CD1c-positive myeloid dendritic cell (primary cell): ENCODE data around the gene CEP164.
"Not testable (repeated sequence)": the region's sequence is repeated elsewhere in the genome, so short reads cannot be mapped to it uniquely, and the experiment has no call there.

ENCODE experiments used
- DNase-seq: peaks from one replicate; pipeline ENCODE4 v3.0.0-alpha.2; 2016; ENCODE audit errors: extremely low spot score

CEP164 gene

DNA sequence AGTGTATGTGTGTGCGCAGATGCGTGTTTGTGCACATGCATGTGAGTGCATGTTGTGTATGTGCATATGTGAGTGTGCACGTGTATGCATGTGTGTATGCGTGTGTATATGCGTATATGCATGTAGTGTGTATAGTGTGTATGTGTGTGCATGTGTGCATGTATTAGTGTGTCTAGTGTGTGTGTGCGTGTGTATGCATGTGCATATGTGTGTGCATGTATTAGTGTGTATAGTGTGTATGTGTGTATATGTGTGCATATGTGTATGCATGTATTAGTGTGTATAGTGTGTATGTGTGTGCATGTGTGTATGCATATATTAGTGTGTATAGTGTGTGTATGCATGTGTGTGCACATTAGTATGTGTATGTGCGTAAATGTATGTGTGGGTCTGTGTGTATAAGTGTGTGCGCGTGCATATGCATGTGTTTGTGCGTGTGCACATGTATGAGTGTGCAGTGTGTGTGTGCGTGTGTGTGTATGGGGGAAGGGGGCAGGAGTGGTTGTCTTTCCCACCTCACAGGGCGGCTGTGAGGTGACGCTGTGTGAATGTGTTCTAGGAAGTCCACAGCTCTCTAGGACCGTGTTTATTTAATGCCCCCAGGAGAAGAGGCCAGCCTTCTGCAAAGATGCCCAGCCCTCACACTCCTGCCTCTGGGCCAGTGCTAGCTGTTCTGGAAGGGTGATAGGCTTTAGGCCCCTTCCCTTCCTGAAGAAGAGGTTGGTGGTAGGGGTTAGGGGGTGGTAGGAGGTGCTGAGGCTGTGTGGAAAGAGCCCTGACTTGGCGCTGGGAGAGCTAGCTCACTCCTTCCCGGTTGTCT is 114.6 kb downstream of the CEP164 start:
- DNase-seq, result no peak

DNA sequence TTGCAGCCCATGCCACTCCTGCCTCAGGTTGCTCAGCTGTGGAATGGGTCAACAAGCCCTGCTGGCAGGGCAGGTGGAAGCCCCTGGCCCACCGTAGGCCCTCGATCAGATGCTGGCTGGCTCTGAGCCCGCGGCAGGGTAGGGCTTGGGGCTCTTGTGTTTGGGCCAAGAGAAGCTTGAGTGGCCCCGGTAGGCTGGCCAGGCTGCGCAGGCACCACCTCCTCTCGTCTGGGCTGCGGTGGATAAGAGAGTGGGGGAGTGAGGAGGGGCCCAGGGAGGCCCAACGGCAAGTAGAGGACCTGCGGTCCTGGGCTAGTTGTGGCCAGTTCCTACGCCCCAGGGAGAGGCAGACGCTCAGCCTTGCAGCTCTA is 115.2 kb downstream of the CEP164 start:
- no peak for DNase-seq

GRCh38 chr11:117443266-117444186 is 115.9 kb downstream of the CEP164 start:
- DNase-seq, result peak; percentile 47

- DNase-seq, result no peak
Measured at GRCh38 chr11:117444256-117444655, 116.6 kb downstream of the CEP164 start.

DNA sequence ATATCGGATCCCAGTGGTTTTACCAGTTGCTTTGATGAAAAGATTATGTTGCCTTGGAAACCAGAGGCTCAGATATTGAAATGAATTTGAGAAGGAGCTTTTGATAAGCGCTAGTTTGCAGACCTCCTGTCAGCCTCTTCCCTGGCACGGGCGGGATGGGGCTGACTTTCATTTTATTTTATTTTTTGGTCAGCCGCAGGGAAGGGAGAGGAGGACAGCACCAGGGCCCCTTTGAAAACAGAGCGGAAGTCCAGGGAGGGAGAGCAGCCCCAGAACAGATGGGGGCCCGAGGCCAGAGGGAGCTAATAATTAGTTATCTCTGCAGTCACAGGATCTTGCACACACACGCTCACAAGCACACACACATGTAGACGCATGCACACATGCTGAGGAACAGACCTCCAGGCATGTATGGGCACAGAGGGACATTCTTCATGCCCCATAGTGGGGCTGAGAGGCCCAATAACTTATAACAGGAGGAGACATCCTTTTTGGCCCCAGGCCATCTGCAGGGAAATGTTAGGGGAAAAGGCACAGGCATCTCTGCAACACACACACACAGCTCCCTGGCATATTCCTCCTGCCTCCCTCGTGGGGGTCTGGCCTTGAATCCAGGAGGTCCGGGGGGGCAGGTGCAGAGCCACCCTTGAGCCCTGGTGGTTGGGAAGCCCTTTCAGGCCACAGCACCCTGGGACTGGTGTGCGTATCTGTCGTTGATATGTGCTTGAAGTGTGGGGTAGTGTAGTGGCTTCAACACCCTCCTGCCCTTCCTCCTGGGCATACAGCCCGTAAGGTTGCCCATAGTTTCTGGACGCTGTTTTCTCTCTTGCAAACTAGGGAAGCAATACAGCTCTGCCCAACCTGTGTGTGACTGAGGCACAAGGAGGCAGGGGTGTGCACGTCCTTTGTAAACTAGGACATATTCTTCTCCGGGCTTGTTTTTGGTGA is 117.3 kb downstream of the CEP164 start:
- no peak for DNase-seq

- no peak for DNase-seq
Measured at GRCh38 chr11:117449111-117449693, 121.5 kb downstream of the CEP164 start.

- DNase-seq, result no peak
Measured at GRCh38 chr11:117453886-117454563, 126.4 kb downstream of the CEP164 start.

DNA sequence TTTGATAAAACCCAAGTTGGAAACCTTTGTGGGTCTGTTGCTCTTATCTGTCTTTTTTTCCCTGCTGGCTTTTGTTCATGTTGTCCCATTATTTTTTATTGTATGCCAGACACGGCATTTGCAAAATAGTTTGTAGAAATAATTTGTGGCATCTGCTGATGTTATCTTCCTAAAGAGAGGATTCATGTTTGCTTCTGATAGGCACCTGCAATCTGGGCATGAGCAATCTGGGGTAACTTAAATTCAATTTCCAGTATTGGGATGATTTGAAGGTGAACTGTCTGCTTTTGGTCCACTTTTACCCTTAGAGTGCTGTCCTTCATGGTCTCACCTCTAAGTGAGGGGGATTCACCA is 126.9 kb downstream of the CEP164 start:
- no peak for DNase-seq

- DNase-seq, result no peak
Measured at GRCh38 chr11:117456027-117456720, 128.5 kb downstream of the CEP164 start.

DNA sequence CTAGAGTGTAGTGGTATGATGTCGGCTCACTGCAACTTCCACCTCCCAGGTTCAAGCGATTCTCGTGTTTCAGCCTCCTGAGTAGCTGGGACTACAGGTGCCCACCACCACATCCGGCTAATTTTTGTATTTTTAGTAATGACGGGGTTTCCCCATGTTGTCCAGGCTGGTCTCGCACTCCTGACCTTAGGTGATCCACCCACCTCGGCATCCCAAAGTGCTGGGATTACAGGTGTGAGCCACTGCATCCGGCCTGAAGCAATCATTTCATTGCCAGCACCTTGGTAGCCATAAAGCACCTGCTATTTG is 129.0 kb downstream of the CEP164 start:
- DNase-seq, result not testable (repeated sequence)

GRCh38 chr11:117457031-117457785 is 129.6 kb downstream of the CEP164 start:
- DNase-seq, result no peak

DNA sequence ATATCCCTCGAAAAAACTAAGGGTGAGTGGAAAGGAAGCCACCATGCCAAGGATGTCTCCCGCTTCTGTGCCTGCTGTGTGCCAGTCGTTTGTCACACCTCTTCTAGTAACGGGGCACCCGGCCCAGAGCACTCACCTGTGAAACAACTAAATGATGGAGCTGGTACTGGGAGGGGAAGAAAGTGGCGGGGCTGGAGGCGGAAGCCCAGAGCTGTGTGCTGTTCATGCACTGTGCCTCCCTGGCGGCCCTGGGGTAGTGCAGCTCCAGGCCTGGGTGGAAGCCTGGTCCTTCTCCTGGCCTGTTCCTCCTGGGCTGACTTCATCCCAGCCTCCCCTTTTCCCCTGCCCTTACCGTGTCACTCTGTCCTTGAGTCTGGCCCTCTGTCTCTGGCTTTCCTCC is 130.2 kb downstream of the CEP164 start:
- DNase-seq, result no peak

DNA sequence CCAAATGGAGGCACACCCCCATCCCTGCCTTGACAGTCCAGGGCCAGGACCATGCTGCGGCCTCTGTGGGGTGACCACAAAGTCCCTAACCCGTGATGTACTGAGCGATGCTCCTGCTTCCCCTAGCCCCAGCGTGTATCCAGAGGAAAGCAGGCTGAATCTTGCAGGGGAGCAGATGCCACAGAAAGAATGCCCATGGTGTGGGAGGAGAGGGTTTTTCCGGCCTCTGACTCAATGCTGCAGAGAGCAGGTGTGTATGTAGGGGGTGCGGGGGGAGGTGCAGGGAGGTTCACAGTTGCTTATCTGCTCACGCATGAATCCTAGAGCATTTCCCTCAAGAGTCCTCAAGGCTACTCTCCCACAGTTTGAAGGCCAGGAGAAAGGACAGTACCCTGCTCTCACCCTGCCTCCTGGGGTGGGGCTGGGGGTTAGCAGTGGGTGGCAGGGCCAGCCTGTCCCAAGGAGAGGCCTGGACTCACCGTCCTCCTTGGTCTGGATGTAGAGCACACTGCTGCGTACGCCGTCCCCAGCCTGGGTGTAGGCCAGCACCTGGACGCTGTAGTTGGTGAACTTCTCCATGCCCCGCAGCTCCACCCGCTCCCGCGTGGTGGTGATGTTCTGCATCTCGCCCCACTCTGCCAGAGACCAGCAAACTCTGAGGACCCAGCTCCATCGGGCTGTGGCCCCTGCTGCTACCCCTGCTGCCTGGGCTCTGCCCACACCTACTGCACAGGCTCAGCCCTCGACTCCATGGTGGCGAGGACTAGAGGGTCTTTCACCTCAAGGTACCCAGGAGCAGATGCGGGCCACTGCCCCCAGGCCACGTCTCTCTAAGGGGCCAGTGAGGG is 130.8 kb downstream of the CEP164 start:
- no peak for DNase-seq

DNA sequence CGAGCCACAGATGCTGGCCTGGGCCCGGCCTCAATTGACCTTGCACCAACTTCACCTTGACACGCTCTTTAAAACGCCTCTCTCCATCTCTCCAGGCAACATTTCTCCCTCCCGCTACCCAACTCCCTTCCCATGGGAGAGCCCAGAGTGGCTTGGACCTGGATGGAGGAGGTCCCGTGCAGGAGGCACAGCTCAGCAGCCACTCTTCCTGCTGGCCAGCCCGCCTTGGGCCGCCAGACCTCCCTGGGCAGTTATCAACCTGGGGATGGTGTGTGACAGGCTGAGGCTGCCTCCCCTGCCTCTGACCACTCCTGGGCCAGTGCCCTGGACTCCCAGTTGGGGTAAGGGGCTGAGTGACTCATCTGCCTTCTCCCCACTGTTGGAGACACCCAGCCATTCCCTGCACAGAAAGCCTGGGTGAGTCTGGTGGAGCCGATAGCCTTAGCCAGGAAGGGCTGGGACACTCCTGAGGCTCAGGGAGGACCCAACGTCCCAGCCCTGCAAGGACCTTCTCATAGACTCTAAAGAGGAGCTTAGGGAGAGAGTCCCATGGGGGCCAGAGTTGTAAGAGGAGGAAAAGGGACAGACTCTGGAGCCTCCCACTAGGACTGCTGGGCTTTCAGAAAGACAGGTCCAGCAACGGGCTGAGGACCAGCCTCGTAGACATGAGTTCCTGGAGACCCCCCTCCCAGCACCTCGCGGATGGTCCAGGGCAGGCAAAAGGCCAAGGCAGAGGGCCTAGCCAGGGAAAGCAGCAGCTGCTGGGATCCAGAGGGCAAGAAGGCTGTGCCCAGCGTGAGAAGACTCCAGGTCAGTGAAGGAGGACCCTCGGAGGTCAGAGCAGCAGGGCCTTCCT is 131.7 kb downstream of the CEP164 start:
- DNase-seq, result no peak

DNA sequence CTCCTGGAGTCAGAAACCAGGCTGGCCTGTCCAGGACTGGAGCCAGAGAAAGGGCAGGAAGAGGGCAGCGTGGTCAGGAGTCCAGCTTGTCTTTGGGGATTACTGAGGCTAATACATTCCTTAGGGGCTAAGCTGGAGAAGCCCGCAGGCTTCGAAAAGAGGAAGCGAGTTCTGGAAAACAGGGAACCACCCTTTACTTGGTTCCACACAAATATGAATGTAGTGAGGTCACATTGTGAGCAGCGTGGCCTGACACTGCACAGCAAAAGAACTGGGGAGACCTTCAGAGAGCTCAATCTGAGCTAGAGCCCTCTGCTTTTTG is 132.3 kb downstream of the CEP164 start:
- peak; percentile 81 for DNase-seq

DNA sequence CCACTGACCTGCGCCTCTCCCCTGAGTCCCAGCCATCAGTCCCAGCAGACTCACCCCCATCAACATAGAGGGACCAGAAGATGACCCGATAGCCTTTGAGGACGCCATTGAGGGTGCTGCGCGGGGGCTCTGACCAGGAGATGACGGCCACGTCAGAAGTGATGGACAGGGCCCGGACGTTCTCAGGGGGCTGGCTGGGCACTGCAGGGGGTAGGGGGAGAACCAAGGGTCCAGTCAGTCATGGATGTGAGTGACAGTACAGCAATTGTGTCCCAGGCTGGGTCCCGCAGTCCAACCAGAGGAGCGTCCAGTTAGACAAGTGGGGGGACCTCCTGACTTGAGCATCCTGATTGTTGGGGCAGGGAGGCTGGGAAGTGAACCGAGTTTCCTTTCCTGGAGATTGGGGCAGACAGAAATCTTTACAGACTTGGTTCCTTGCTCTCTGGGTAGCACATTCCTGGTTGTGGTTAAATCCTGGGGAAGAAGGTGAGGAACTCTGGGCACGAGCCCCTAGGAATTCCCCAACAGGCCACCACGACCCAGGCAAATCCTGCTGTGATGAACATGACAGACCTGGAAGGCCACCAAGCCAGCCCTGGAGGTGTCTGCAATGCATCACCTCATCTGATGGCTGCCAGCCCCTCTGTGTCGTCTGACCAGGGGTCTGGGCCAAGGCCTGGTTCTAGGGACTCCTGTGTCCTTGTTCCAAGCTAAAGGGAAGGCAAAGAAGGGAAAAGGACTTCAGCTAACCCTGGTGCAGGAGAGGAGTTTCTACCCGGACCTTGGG is 133.9 kb downstream of the CEP164 start:
- DNase-seq, result no peak

DNA sequence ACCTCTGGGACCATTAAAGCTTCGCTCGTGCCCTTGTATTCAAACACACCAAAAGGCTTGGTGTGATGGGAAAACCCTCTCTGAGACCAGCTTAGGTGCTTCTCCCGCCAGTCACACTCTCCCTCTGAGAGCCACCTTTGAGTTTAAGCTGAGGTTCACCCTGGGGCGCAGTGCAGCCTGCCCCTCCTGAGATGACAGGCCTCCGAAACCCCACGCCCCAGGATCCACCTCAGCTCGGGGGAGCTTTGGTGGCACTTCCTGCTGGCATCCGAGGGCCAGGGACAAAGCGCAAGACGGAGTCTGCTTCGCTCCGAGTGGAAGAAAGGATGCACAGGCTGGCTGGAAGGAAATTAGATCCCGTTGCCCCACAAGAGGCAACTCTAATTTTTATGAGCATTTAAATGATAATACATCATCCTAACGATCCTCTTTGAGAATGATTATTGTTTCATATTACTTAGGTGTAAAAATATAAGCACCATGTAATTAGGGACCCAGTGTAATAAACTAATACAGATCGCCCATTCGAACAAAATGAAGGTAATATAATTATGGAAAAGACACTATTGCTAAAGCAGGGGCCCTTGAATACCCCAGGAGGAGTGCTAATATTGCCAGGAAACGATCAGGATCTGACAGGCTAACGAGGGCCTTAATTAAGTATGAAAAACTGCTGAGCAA is 134.7 kb downstream of the CEP164 start:
- DNase-seq, result no peak
